Measurements from ENCODE around the gene IL23A.

- TF ChIP-seq ISL1 (CRISPR knock-in tag; IDR thresholded peaks at IDR 0.05), result no peak
- TF ChIP-seq, protein P1, sequence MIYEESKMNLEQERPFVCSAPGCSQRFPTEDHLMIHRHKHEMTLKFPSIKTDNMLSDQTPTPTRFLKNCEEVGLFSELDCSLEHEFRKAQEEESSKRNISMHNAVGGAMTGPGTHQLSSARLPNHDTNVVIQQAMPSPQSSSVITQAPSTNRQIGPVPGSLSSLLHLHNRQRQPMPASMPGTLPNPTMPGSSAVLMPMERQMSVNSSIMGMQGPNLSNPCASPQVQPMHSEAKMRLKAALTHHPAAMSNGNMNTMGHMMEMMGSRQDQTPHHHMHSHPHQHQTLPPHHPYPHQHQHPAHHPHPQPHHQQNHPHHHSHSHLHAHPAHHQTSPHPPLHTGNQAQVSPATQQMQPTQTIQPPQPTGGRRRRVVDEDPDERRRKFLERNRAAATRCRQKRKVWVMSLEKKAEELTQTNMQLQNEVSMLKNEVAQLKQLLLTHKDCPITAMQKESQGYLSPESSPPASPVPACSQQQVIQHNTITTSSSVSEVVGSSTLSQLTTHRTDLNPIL (CRISPR knock-in tag; IDR thresholded peaks at IDR 0.05; ENCODE audit: low read depth), result no peak
- TF ChIP-seq PATZ1 (CRISPR knock-in tag; IDR thresholded peaks at IDR 0.05; ENCODE audit: borderline replicate concordance), result no peak
- TF ChIP-seq ZFP3 (CRISPR knock-in tag; IDR thresholded peaks at IDR 0.05), result no peak
- TF ChIP-seq CSDC2 (CRISPR knock-in tag; IDR thresholded peaks at IDR 0.05), result no peak
- TF ChIP-seq ZC3H10 (CRISPR knock-in tag; IDR thresholded peaks at IDR 0.05), result no peak
- TF ChIP-seq ZFP30 (CRISPR knock-in tag; IDR thresholded peaks at IDR 0.05), result no peak
- no peak for TF ChIP-seq BACH2 (CRISPR knock-in tag; IDR thresholded peaks at IDR 0.05; ENCODE audit: borderline replicate concordance)
- TF ChIP-seq, protein P2, sequence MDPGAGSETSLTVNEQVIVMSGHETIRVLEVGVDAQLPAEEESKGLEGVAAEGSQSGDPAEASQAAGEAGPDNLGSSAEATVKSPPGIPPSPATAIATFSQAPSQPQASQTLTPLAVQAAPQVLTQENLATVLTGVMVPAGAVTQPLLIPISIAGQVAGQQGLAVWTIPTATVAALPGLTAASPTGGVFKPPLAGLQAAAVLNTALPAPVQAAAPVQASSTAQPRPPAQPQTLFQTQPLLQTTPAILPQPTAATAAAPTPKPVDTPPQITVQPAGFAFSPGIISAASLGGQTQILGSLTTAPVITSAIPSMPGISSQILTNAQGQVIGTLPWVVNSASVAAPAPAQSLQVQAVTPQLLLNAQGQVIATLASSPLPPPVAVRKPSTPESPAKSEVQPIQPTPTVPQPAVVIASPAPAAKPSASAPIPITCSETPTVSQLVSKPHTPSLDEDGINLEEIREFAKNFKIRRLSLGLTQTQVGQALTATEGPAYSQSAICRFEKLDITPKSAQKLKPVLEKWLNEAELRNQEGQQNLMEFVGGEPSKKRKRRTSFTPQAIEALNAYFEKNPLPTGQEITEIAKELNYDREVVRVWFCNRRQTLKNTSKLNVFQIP (CRISPR knock-in tag; IDR thresholded peaks at IDR 0.05; ENCODE audit: borderline replicate concordance, low read depth), result no peak
Observed at GRCh38 chr12:56346675-56347074, 8.0 kb downstream of the IL23A start.

Measured in SK-N-SH treated with all-trans-retinoic acid at 6 μM for 48 hours (cell line).